Loucy (cell line): Measurements from ENCODE around the gene SRGN.

ENCODE experiments used
- EZH2phosphoT487 ChIP-seq: fragments of 200-600 bp; IDR thresholded peaks from 2 replicates; pipeline ENCODE4 v1.6.1; 2018; ENCODE audit warnings: antibody characterized with exemption, mild to moderate bottlenecking, moderate library complexity, borderline replicate concordance
- TF ChIP-seq, protein P1 (sequence below): fragments of 200-600 bp; sonication (generic); conservative IDR thresholded peaks from 2 replicates; pipeline ENCODE4 v1.5.1; 2014; ENCODE audit warnings: mild to moderate bottlenecking, antibody characterized with exemption, low read length

DNA sequence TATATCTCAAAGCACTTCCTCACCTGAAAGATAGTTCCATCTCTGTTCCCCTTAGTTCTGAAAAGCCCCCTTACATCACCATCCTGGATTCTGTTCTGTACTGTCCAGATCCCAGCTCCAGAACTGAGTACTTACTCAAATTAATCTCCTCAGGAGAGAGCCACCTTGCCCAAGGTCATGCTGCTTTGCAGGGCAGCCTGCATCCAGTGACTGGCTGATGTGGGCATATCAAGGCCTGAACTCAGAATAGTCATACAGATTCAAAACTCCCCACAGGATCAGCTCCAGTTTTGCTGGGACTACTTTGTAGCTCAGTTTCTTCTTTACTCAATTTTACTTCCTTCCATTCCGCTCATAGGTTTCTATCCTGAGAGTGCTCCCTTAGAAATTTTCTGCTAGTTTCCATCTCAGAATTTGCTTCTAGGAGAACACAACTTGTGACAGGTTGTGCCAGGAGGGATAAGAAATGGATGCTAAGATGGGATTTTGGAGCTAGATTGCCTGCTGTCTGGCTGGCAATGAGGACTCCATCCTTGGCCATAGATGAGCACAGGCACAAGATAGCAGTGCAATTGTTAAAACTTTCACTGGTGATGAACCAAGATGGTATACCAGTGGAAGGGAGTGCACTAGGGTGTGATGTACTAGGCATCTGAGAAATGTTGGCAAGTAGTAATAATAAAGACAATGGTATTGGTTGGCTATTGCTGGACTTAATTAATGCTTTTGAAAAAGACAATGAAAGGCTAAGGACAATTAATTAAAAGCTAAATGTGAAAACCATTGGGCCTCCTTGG lies 17.3 kb downstream of the SRGN start:
- TF ChIP-seq, protein P1, sequence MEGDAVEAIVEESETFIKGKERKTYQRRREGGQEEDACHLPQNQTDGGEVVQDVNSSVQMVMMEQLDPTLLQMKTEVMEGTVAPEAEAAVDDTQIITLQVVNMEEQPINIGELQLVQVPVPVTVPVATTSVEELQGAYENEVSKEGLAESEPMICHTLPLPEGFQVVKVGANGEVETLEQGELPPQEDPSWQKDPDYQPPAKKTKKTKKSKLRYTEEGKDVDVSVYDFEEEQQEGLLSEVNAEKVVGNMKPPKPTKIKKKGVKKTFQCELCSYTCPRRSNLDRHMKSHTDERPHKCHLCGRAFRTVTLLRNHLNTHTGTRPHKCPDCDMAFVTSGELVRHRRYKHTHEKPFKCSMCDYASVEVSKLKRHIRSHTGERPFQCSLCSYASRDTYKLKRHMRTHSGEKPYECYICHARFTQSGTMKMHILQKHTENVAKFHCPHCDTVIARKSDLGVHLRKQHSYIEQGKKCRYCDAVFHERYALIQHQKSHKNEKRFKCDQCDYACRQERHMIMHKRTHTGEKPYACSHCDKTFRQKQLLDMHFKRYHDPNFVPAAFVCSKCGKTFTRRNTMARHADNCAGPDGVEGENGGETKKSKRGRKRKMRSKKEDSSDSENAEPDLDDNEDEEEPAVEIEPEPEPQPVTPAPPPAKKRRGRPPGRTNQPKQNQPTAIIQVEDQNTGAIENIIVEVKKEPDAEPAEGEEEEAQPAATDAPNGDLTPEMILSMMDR: no peak
- TF ChIP-seq EZH2phosphoT487: no peak
